ENCODE results near the gene CLDN9. TPM values are rescaled to one million over a fixed set of nuclear protein-coding genes. Genes with fewer than 3 reads are reported as not detected.

The CLDN9 gene
- total and polyA plus RNA-seq, 5 donors from 2014 or later = not detected

- Histone ChIP-seq H3K36me3 (ENCODE audit: control insufficient read depth, insufficient read depth, low read length) (no peaks in the 10 kb centered on the region), H3K4me1 (ENCODE audit: control insufficient read depth, insufficient read depth, low read length, poor library complexity, severe bottlenecking) (peaks cover 47% of the 10 kb centered on the region), H3K27ac (ENCODE audit: insufficient read depth, low read length, poor library complexity, severe bottlenecking) (peak overlapping the region; percentile 79), H3K4me3 (ENCODE audit: low read depth, low read length) (no peak overlapping the region), H3K27me3 (ENCODE audit: control insufficient read depth, insufficient read depth, low read length) (no peaks in the 10 kb centered on the region), H3K9me3 (ENCODE audit: control insufficient read depth in 2 of 2, low read length in 2 of 2) (no peaks in the 10 kb centered on the region)
- Mint-ChIP-seq H3K36me3 (peaks cover 14% of the 10 kb centered on the region), H3K27ac (peak overlapping the region; percentile 54 to 87 (median 80)), H3K9me3 (no peaks in the 10 kb centered on the region), H3K4me1 (peaks cover 4 to 61% (median 28%) of the 10 kb centered on the region in 4 donors), H3K27me3 (no peaks in the 10 kb centered on the region), H3K4me3 (peak overlapping the region; percentile 88 to 92 (median 92))
- DNase-seq (peak in 2 of 3 donors; percentile 40 to 77), ATAC-seq (ENCODE audit: low read depth in 2 of 2) (peak; percentile 35 to 42)
Observed at GRCh38 chr16:3058139-3059030, 45.7 kb downstream of the CLDN9 start.

GRCh38 chr16:3059041-3059722 is 46.5 kb downstream of the CLDN9 start:
- H3K9me3 ChIP-seq (ENCODE audit: control insufficient read depth in 2 of 2, low read length in 2 of 2) = no peaks in the 10 kb centered on the region
- H3K27ac ChIP-seq (ENCODE audit: insufficient read depth, low read length, poor library complexity, severe bottlenecking) = peak overlapping the region; percentile 79
- H3K36me3 ChIP-seq (ENCODE audit: control insufficient read depth, insufficient read depth, low read length) = no peaks in the 10 kb centered on the region
- Mint-ChIP-seq H3K27ac (peak overlapping the region; percentile 87 to 97 (median 90)), H3K9me3 (no peaks in the 10 kb centered on the region), H3K27me3 (no peaks in the 10 kb centered on the region), H3K36me3 (peaks cover 7% of the 10 kb centered on the region), H3K4me3 (peak overlapping the region; percentile 88 to 97 (median 92)), H3K4me1 (peaks cover 4 to 62% (median 31%) of the 10 kb centered on the region in 4 donors)
- ATAC-seq (ENCODE audit: low read depth in 2 of 2) = peak; percentile 90
- peaks cover 55% of the 10 kb centered on the region for H3K4me1 ChIP-seq (ENCODE audit: control insufficient read depth, insufficient read depth, low read length, poor library complexity, severe bottlenecking)
- peak overlapping the region; percentile 48 for H3K4me3 ChIP-seq (ENCODE audit: low read depth, low read length)
- no peaks in the 10 kb centered on the region for H3K27me3 ChIP-seq (ENCODE audit: control insufficient read depth, insufficient read depth, low read length)
- DNase-seq = peak; percentile 82 to 89 (median 87)

DNA sequence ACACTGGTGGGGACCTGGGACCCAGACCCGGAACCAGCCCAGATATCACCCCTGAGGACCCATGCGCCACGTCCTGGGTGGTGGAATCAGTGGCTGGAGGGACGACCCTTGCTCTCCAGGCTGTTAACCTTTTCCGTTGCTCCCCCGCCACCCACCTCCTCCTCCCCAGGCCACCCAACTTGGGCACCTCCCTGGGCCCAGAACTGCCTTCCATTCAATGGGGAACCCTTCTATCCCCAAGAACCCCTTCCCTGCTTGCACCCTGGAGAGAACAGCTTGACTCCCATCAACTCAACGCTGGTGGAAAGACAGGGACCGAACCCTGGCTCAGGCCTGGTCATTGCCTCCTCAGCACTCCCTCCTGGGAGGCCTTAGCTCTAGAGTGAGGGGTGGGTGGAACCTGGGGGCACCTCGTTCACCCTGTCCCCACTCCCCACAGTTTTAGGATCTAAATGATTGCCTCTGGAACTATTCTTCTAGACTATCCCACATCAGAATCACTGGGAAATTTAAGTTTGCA is 47.1 kb downstream of the CLDN9 start:
- peaks cover 5% of the 10 kb centered on the region for H3K36me3 Mint-ChIP-seq
- peak overlapping the region; percentile 86 to 97 (median 92) for H3K4me3 Mint-ChIP-seq
- H3K4me3 ChIP-seq (ENCODE audit: low read depth, low read length) = peak overlapping the region; percentile 48
- no peaks in the 10 kb centered on the region for H3K27me3 Mint-ChIP-seq
- H3K27ac Mint-ChIP-seq = peak overlapping the region; percentile 87 to 97 (median 90)
- peaks cover 58% of the 10 kb centered on the region for H3K4me1 ChIP-seq (ENCODE audit: control insufficient read depth, insufficient read depth, low read length, poor library complexity, severe bottlenecking)
- H3K9me3 ChIP-seq (ENCODE audit: control insufficient read depth in 2 of 2, low read length in 2 of 2) = no peaks in the 10 kb centered on the region
- H3K27ac ChIP-seq (ENCODE audit: insufficient read depth, low read length, poor library complexity, severe bottlenecking) = peak overlapping the region; percentile 79
- no peaks in the 10 kb centered on the region for H3K36me3 ChIP-seq (ENCODE audit: control insufficient read depth, insufficient read depth, low read length)
- DNase-seq (no peak), ATAC-seq (ENCODE audit: low read depth in 2 of 2) (no peak)
- peaks cover 4 to 64% (median 32%) of the 10 kb centered on the region in 4 donors for H3K4me1 Mint-ChIP-seq
- no peaks in the 10 kb centered on the region for H3K27me3 ChIP-seq (ENCODE audit: control insufficient read depth, insufficient read depth, low read length)
- peaks cover 0 to 2% (median 0%) of the 10 kb centered on the region in 7 donors for H3K9me3 Mint-ChIP-seq

DNA sequence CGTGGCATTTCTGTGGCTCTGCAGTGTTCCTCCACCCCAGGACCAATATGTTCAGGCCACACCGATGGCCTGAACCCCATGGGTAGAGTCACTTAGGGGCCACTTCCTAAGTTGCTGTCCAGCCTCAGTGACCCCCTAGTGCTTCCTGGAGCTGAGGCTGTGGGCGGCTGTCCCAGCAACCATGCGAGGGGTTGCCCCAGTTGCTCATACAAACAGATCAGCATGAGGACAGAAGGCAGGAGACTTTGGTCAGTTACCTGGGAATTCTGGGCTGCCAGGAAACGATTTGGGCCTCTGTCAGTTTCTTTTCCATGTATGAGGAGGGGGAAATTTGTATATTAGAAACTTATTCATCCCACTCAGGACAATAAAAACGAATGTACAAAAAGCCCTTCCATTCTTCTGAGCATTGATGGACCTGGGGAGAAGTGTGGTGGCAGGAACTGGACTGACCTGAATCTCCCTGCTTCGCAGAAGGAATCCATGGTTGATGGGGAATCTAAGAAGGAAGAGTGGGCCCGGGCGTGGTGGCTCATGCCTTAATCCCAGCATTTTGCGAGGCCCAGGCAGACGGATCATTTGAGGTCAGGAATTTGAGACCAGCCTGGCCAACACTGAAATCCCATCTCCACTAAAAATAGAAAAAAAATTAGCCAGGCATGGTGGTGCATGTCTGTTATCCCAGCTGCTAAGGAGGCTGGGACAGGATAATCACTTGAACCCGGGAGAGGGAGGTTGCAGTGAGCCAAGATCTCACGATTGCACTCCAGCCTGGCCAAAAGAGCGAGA is 47.8 kb downstream of the CLDN9 start:
- peaks cover 0 to 2% (median 0%) of the 10 kb centered on the region in 7 donors for H3K9me3 Mint-ChIP-seq
- H3K4me1 Mint-ChIP-seq = peaks cover 4 to 64% (median 28%) of the 10 kb centered on the region in 4 donors
- Histone ChIP-seq H3K27ac (ENCODE audit: insufficient read depth, low read length, poor library complexity, severe bottlenecking) (no peak overlapping the region), H3K9me3 (ENCODE audit: control insufficient read depth in 2 of 2, low read length in 2 of 2) (no peaks in the 10 kb centered on the region), H3K4me1 (ENCODE audit: control insufficient read depth, insufficient read depth, low read length, poor library complexity, severe bottlenecking) (peaks cover 58% of the 10 kb centered on the region), H3K27me3 (ENCODE audit: control insufficient read depth, insufficient read depth, low read length) (no peaks in the 10 kb centered on the region), H3K36me3 (ENCODE audit: control insufficient read depth, insufficient read depth, low read length) (no peaks in the 10 kb centered on the region), H3K4me3 (ENCODE audit: low read depth, low read length) (peak overlapping the region; percentile 48)
- DNase-seq = no peak
- peak overlapping the region; percentile 86 to 97 (median 92) for H3K4me3 Mint-ChIP-seq
- H3K36me3 Mint-ChIP-seq = peaks cover 3% of the 10 kb centered on the region
- H3K27me3 Mint-ChIP-seq = no peaks in the 10 kb centered on the region
- H3K27ac Mint-ChIP-seq = peak overlapping the region; percentile 87 to 97 (median 90)
- no peak for ATAC-seq (ENCODE audit: low read depth in 2 of 2)

GRCh38 chr16:3062553-3062952 is 49.8 kb downstream of the CLDN9 start:
- Histone ChIP-seq H3K27me3 (ENCODE audit: control insufficient read depth, insufficient read depth, low read length) (no peaks in the 10 kb centered on the region), H3K4me3 (ENCODE audit: low read depth, low read length) (no peak overlapping the region), H3K36me3 (ENCODE audit: control insufficient read depth, insufficient read depth, low read length) (peaks cover 4% of the 10 kb centered on the region), H3K4me1 (ENCODE audit: control insufficient read depth, insufficient read depth, low read length, poor library complexity, severe bottlenecking) (peaks cover 64% of the 10 kb centered on the region), H3K27ac (ENCODE audit: insufficient read depth, low read length, poor library complexity, severe bottlenecking) (peak overlapping the region; percentile 34), H3K9me3 (ENCODE audit: control insufficient read depth in 2 of 2, low read length in 2 of 2) (no peaks in the 10 kb centered on the region)
- peak overlapping the region; percentile 2 to 100 (median 66) for H3K4me3 Mint-ChIP-seq
- peak overlapping the region; percentile 11 to 99 (median 94) for H3K27ac Mint-ChIP-seq
- peaks cover 4 to 60% (median 28%) of the 10 kb centered on the region in 4 donors for H3K4me1 Mint-ChIP-seq
- no peaks in the 10 kb centered on the region for H3K27me3 Mint-ChIP-seq
- peaks cover 13% of the 10 kb centered on the region for H3K36me3 Mint-ChIP-seq
- ATAC-seq (ENCODE audit: low read depth in 2 of 2) (no peak), DNase-seq (no peak)
- peaks cover 0 to 2% (median 0%) of the 10 kb centered on the region in 7 donors for H3K9me3 Mint-ChIP-seq

GRCh38 chr16:3063625-3064386 is 51.1 kb downstream of the CLDN9 start:
- peaks cover 15% of the 10 kb centered on the region for H3K36me3 ChIP-seq (ENCODE audit: control insufficient read depth, insufficient read depth, low read length)
- H3K4me3 Mint-ChIP-seq = peak overlapping the region; percentile 99 to 100 (median 100)
- no peak for ATAC-seq (ENCODE audit: low read depth in 2 of 2)
- H3K36me3 Mint-ChIP-seq = peaks cover 22% of the 10 kb centered on the region
- H3K27me3 Mint-ChIP-seq = no peaks in the 10 kb centered on the region
- H3K4me1 ChIP-seq (ENCODE audit: control insufficient read depth, insufficient read depth, low read length, poor library complexity, severe bottlenecking) = peaks cover 67% of the 10 kb centered on the region
- H3K9me3 ChIP-seq (ENCODE audit: control insufficient read depth in 2 of 2, low read length in 2 of 2) = no peaks in the 10 kb centered on the region
- no peaks in the 10 kb centered on the region for H3K27me3 ChIP-seq (ENCODE audit: control insufficient read depth, insufficient read depth, low read length)
- H3K27ac ChIP-seq (ENCODE audit: insufficient read depth, low read length, poor library complexity, severe bottlenecking) = peak overlapping the region; percentile 96
- H3K9me3 Mint-ChIP-seq = peaks cover 0 to 2% (median 0%) of the 10 kb centered on the region in 7 donors
- peak overlapping the region; percentile 88 to 100 (median 99) for H3K27ac Mint-ChIP-seq
- no peak overlapping the region for H3K4me3 ChIP-seq (ENCODE audit: low read depth, low read length)
- peaks cover 4 to 64% (median 33%) of the 10 kb centered on the region in 4 donors for H3K4me1 Mint-ChIP-seq
- DNase-seq = no peak
